GM18867 (cell line): ENCODE measurements around the gene FAM124A.

Experiments used
- ATAC-seq: cut with Tn5 transposase; IDR thresholded peaks from one replicate; pipeline ENCODE4 v1.9.1; 2021; ENCODE audit warnings: mild to moderate bottlenecking, moderate library complexity; ENCODE audit not compliant: unreplicated experiment

The FAM124A gene

DNA sequence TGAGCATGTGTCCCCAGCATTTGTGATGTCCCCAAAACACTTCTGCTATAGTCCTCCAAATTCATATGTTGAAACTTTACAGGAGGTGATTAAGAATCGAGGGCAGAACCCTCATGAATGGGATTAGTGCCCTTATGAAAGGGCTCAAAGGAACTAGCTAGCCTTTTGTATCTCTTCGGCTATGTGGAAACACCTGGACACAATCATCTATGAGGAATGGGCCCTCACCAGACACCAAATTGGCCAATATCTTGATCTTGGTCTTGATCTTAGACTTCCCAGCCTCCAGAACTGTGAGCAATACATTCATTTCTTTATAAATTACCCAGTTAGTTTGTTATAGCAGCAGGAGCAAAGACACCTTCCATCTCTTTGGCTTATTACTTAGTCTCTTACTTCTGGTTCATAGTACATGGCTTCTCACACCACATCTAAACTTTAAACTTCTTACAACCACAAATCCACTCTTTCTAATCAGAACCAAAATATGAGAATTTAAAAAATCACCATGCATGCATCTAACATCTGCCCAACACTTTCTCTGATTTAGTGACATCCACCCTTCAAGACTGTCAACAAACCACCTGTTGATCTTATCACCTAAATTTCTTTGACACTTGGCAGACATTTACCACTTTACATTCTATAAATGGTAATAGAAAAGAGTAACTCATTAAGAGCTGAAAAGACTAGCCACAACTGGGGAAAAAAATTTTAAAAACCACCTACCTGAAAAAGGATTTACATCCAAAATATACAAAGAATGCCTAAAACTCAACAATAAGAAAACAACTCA lies 110.6 kb downstream of the FAM124A start:
- no peak for ATAC-seq

DNA sequence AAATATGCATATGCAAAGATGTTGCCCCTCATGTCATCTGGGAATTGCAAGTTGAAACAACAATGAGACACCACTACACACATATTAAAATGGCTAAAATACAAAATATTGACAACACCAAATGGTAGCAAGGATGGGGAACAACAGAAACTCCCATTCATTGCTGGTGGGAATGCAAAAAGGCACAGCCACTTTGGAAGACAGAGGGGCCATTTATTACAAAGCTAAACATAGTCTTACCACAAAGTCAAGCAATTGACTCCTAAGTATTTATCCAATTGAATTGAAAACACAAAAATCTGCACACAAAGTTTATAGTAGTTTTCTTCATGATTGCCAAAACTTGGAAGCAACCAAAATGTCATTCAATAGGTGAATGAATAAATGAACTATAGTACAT lies 111.2 kb downstream of the FAM124A start:
- no peak for ATAC-seq

DNA sequence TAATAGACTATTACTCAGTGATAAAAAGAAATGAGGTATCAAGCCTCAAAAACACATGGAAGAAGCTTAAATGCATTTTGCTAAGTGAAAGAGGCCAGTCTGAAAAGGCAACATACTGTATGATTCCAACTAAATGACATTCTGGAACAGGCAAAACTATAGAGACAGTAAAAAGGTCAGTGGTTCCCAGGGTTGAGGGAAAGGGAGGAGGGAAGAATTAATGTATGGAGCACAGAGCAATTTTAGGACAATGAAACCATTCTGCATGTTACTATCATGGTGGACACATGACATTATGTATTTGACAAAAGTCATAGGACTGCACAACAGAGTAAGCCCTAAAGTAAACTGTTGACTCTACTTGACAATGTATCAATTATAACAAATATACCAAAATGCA lies 111.6 kb downstream of the FAM124A start:
- ATAC-seq: no peak
